Measurements from ENCODE around the gene CNOT1.

GRCh38 chr16:58519707-58520106, 109.9 kb downstream of the CNOT1 start:
- no peak for TF ChIP-seq CTCF (conservative IDR thresholded peaks at IDR 0.05; ENCODE audit: low read depth, low read length)
- no peak for TF ChIP-seq EZH2 (IDR thresholded peaks at IDR 0.05; ENCODE audit: low read length, unreplicated experiment)
- no peak for TF ChIP-seq EZH2phosphoT487 (IDR thresholded peaks at IDR 0.05; ENCODE audit: borderline replicate concordance, low read length)
